ENCODE data around the gene SYNC.
"Not testable (repeated sequence)": the region's sequence is repeated elsewhere in the genome, so short reads cannot be mapped to it uniquely, and the experiment has no call there.

The SYNC gene

DNA sequence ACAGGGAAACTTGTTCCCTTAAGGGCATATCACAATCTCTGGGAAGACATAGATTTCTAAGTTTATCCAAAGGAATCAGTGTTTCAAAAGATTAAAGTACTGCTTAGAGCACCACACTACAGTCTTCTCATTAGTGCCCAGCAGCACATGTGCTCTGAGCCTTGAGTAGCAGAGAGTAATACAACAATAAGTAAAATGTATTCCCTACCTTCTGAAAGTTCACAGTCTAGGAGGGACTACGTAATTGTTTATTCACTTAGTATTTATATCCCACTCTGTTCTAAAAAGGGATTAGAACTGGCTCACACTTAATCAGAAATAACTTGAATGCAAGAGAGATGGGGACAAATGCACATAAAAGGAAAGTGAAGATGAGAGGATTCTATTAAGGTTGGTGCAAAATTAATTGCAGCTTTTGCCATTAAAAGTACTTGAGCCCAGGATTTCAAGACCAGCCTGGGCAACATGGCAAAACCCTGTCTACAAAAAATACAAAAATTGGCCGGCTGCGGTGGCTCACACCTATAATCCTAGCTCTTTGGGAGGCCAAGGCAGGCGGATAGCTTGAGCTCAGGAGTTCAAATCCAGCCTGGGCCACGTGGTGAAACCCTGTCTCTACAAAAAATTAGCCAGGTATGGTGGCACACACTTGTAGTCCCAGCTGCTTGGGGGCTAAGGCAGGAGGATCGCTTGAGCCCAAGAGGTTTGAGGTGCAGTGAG is 9.0 kb downstream of the SYNC start:
- no peak for DNase-seq

DNA sequence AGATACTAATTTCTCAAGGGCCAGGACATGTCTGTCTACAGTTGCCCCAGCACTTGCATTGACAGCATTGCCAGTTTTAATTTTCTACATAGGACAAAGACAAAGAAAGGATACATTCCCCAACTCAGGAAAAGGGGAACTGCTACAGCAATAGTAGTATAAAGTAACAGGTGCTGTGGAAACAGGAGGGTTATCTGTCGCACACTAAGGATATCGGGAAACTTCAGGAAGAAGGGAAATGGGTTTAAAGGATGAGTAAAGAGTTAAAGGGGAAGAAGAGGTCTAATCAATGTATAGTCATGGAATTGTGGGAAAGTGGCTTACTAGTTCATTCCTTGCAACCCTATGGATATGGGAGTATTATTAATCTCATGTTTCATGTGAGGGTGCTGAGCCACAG is 16.2 kb downstream of the SYNC start:
- no peak for DNase-seq

DNA sequence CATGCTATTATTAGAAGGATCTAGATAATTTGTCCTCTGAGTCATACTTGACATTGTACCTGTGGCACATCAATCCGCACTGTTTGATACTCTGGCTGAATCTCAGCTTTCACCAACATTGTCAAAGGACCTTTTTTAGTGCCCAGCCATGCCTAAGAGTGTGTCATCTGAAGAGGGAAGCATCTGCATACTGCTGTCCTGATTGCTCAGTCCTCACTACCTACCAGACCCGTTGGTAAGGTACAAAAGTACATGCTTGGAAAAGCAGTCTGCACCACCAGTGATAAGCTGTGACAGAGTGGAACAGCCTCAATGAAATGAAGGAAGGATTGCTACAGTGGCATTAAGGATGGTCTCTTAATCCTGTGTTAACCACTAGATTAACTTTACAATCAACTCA is 17.1 kb downstream of the SYNC start:
- no peak for DNase-seq

DNA sequence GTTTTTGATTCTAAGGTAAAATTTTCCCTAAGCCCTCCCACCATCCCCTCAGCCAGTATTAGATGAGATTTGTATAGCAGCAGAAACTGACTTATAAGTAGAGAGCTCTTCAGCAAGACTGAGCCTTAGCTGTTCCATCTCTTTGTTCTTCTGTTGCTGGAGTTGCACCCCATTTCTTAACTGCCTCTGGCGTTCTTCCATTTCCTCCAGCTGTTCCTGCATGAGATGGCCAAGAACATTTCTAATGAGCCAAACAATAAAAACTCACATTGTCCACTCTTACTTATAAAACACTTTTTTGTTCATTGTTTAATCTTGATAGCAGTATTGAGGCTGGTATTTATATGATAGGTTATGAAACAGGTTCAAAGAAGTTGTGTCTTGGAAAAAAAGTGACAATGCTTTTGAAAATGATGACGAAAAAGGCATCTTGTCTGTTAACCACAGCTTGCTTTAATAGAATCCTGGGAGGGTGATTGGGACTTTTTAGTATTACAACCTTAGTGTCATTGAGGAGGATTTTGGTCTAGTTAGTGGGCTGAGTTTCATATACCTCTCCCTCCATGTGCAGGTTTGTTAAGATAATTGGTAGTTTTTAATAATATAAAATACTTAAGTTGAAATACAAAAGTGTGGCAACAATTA is 18.3 kb downstream of the SYNC start:
- peak; percentile 46 for DNase-seq

DNA sequence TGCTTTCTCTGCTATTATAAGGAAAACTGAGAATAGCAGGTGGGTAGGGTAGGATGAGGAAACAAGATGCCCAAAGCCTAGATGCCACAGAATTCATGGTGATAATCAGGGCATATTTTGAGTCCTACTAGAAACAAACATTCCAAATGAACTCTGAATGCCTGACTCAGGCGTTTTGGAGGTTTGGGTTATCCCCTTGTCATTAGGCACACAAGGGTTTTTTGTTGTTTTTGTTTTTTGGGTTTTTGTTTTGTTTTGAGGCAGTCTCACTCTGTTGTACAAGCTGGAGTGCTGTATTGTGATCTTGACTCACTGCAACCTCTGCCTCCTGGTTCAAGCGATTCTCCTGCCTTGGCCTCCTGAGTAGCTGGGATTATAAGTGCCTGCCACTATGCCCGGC is 19.2 kb downstream of the SYNC start:
- no peak for DNase-seq

DNA sequence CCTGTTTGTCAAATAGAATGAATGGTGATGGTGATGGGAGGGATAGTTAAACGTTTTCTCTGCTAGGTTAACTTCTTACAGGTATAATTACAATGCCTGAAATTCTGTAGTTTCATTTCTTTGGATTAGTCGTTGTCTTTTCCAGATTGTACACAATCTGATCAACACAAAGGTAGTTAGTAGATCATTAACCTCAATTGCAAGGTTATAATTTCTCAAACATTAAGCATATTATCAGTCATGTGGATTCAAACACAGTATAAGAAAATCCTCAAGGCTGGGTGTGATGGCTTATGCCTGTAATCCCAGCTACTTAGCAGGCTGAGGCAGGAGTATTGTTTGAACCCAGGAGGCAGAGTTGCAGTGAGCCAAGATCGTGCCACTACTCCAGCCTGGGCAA is 20.6 kb downstream of the SYNC start:
- no peak for DNase-seq

DNA sequence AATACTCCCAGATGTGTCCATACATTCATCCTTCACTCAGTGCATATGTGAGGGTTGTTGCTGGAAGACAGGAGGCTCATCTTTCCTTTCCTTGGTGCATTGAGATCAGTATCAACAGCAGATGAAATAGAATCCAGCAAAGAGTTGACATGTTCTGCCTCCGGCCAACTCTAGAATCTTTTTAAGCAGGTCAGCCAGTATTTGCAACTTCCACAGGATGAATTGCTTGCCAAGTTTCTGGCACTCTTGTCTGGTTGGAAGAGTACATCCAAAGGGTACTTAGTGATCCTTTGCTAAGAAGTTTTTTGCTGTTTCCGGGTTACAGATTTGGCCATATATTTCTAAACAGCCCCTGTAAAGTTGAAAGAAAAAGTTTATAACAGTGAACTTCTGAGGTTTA is 21.1 kb downstream of the SYNC start:
- DNase-seq = no peak

DNA sequence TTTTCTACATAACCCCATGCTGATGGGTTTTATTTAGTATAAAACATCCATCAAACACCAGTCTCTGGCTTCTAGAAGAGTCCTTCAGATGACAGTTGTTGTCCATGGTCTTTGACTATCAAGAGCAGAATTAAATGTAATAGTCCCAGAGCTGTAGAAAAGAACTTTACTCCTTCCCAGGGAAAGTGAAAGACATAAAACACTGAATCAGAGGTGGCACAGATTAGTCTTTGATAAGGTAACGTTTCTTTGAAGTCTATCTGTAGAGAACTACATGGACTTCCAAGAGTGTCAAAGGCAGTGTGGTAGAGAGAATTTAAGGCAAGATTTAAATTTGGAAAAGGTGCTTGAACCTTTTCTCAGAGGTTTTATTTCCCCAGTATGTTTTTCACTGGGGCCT is 21.9 kb downstream of the SYNC start:
- DNase-seq = no peak

DNA sequence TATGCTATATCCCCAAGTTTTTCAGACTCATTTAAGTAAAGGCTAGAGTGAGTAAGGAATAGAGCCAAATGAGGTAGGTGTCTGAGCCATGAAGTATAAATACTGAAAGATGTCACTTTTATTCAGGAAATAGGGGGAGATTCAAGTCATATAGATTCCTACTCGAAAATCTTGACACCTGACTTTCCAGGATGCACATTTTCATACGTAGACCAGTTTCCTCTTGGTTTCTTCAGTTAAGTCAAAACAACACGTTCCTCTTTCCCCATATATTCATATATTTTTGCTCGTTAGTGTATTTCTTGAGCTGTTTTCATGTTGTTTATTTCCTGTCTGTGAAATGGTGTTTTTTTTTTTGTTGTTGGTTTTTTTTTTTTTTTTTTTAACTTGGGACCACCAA is 22.6 kb downstream of the SYNC start:
- not testable (repeated sequence) for DNase-seq

DNA sequence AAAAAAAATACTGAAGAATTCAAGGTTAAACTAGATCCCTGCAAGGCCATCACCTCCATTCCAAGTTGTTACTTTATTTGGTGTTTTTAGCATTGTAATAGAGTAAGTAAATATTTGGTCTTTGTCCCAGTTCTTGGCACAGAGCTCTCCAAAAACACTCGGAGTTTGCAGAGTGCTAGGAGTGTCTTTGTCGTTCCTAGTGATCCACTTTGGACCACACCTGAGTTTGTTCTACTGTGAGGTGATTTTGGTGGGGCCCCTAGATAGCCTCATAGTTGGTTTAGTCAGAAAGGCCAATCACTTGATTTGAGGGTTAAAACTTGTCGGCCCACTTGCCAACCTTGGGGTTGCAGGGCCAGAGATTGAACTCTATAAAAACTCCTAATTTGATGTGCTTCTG is 25.6 kb downstream of the SYNC start:
- no peak for DNase-seq

DNA sequence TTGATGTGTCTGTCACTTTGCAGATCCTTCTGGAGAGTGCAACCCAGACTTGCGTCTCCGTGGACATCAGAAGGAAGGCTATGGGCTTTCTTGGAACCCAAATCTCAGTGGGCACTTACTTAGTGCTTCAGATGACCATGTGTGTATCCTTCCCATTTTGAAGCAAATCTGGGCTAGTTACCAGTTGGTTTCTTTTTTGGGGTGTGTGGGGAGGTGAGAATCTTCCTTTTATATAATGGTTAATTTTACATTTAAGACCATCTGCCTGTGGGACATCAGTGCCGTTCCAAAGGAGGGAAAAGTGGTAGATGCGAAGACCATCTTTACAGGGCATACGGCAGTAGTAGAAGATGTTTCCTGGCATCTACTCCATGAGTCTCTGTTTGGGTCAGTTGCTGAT is 33.9 kb downstream of the SYNC start:
- DNase-seq = not testable (repeated sequence)

DNA sequence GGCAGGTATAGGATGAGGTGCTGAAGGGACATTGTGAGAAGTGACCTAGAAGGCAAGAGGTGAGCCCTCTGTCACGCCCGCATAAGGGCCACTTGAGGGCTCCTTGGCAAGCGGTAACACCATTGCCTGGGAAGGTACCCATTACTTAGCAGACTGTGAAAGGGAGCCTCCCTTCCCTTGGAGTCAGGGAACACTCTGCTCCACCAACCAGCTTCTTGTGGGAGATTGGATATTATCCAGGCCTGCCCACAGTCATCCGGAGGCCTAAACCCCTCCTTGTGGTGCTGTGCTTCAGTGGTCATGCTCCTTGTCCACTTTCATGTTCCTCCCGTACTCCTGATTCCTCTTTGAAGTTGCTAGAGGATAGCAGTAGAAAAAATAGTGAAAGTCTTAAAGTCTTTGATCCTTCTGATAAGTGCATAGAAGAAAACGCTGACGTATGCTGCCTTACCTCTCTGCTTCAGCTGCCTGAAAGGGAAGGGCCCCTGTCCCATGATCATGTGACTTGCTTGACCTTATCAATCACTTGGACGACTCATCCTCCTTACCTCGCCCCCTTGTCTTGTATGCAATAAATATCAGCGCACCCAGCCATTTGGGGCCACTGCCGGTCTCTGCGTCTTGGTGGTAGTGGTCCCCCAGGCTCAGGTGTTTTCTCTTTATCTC is 35.5 kb downstream of the SYNC start:
- DNase-seq = no peak

DNA sequence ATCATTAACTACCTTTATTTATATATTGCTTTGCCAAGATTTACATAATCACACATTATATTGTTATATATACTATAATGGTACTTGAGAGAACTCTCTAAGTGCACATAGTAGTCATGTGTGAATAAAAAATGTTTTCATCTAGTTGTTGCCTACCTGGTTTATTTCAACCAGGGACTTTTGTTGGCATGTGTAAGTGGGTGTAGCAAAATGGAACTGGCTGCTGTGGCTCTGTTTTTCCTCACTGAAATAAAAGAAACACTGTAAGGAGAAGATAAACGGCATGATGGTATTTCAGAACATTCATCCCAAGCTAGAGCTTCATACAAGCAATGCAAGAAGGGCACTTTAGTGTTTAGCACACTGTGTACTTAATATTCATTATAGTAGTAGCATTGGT is 36.7 kb downstream of the SYNC start:
- DNase-seq = no peak

DNA sequence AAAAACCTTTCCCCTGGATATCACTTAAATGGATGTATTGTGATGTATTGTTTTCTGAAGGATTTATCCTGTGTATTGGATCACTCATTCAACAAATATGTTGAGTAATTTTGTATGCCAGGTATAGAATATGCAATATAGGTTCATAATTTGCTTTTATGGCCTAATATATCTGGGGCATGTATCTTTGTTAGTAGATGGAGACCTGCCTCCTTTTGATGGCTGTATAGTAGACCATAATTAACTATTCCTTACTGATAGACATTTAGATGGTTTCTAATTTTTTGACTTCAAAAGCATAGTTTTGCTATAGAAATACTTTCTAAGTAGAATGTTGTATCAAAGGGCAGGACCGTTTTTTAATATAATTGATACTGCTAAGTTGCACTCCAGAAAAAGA is 43.0 kb downstream of the SYNC start:
- DNase-seq = no peak

DNA sequence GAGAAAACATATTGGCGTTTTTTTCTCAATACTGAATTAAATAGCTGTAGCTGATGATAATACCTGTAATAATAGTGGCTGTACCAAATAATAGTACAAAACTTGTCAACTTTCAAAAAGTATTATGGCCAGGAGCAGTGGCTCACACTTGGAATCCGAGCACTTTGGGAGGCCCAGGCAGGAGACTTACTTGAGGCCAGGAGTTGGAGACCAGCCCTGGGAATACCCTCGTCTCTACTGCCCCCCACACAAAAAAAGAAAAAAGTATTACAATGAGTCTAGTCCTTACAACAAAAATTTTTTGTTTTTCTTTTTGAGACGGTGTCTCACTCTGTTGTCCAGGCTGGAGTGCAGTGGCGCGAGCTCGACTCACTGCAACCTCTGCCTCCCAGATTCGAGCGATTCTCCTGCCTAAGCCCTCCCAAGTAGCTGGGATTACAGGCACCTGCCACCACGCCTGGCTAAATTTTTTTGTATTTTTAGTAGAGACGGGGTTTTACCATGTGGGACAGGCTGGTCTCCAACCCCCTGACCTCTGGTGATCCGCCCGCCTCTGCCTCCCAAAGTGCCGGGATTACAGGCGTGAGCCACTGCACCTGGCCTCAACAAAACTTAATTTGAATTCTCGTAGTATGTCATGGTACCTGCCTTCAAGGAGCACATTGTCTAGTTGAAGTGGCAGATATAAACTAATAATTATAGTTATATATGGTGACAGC is 50.2 kb downstream of the SYNC start:
- no peak for DNase-seq

DNA sequence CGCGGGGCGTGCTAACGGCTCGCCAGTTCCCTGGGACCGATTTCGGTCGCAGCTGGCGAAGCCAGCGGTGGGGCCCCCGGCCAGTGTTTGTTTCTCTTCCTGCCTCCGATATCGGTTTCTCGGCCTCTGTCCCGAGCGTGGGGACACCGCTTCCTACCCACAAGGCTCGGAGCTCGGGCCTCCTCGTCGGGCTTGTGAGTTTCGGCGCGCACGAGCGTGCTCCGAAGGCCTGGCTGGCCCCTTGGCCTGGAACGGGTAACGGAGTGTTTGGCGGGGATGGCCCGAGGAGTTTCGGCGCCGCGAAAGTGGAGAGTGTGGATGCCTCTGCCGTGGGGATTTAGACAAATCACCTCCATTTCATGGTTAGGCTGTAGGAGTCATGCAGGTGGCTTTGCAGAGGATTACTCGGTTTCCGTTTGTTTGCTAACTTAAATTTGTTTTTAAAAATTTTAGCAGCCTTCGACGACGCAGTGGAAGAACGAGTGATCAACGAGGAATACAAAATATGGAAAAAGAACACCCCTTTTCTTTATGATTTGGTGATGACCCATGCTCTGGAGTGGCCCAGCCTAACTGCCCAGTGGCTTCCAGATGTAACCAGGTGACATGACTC is 51.0 kb downstream of the SYNC start:
- DNase-seq = no peak

DNA sequence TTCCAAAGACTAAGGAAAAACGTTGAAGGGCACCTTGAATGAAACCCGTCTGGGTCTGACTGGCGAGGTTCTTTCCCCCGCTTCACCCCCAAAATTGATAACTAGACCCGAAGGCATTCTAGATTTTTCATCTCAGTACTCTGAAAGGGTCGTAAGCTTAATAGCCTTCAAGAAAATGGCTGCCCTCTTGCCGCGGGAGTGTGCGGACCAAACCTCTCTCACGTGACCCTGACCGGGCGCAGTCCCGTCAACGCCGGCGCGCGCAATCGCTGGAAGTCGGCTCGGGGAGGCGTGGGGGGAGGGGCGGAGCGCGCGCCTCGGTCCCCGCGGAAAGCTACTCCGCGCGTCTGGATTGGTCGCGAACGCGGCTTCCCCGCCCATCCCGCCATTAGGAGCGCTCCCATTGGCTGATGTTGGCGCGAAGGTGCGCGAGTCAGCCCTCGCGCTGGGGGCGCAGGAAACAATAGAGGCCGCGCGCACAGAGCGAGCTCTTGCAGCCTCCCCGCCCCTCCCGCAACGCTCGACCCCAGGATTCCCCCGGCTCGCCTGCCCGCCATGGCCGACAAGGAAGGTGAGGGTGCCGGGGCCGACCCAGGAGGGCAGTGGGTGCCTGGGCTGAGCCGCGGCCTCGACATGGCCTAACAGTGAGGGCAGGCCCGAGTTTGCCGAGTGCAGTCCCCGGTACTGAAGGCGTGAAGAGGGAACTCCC is 51.7 kb downstream of the SYNC start, which contains the start of gene RBBP4:
Gene RBBP4, plus strand, starts transcription at position 457 of the 709 bp plus-strand sequence. Its CDS starts 99 bp downstream, at position 556.
- peak; percentile 99 for DNase-seq

DNA sequence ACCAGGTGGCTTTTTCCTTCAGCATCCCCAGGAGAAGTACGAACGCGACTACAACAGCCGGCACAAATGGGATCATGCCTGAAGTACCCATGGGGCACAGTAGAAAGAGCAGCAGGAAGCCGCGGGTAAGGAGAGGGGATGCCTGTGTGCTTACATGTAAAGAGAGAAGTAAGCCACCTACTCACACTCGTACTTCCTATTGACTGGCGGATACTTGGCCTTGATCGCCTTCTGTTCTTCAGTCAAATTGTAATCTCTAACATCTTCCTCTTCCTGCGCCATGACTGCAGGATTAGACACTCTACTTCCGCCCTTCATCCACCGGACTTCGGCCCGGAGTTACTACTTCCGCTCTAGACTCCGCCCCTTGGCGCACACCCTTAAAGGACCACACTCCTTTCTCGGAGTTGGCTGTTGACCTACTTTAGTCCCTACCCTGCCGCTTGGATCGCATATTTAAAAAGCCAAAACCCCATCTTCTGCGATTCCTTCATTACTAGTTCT is 52.3 kb downstream of the SYNC start, which contains the start of gene ZBTB8OS:
Gene ZBTB8OS, minus strand, starts transcription at position 303 of the 504 bp plus-strand sequence. Its CDS starts 21 bp downstream, at position 282.
- peak; percentile 94 for DNase-seq

DNA sequence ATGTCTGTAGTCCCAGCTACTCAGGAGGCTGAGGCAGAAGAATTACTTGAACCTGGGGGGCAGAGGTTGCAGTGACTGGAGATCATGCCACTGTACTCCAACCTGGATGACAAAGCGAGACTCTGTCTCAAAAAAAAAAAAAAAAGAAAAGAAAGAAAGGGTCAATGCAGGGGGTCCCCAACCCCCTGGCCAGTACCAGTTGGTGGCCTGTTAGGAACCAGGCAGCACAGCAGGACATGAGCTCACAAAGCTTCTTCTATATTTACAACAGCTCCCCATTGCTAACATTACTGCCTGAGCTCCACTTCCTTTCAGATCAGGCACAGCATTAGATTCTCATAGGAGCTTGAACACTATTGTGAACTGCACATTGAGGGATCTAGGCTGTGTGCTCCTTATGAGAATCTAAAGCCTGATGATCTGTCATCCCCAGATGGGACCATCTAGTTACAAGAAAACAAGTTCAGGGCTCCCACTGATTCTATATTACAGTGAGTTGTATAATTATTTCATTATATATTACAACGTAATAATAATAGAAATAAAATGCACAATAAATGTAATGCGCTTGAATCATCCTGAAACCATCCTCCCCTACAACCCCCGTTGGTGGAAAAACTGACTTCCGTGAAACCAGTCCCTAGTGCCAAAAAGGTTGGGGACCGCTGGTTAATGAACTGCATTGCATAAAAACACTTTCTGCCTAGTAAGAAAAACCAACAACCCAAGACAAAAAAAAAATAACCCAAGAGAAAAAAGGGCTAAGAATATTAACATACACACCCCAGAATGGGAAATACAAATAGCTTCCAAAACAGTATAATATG is 55.0 kb downstream of the SYNC start:
- no peak for DNase-seq

DNA sequence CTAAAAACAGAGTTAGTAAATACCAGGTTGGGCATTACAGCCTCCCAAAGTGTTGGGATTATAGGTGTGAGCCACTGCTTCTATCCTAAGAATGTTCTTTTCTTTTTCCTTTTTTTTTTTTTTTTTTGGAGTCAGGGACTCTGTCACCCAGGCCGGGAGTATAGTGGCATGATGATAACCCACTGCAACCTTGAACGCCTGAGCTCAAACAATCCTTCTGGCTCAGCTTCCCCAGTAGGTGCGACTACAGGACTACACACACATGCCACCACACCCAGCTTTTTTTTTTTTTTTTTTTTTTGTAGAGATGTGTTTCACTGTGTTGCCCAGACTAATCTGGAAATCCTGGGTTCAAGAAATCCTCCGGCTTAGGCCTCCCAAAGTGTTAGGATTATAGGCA is 58.1 kb downstream of the SYNC start:
- no peak for DNase-seq

DNA sequence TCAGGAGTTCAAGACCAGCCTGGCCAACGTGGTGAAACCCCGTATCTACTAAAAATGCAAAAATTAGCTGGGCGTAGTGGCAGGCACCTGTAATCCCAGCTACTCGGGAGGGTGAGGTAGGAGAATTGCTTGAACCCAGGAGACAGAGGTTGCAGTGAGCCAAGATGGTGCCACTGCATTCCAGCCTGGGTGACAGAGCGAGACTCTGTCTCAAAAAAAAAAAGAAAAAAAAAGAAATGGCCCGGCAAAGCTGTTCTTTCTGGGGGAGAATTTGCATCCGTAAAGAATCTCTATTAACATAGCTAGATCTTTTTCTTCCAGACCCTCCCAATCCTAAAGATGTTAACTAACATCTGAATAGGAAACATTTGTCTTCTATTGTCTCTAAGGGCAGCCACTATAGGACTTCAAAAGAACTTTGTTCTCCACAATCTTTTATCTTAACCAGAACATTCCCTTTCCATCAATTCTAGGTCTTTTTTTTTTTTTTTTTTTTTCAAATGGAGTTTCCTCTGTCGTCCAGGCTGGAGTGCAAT is 60.2 kb downstream of the SYNC start:
- DNase-seq = not testable (repeated sequence)
